H1 (cell line): Measurements from ENCODE around the gene ADAM19. TPM values are rescaled to one million over a fixed set of nuclear protein-coding genes. Genes with fewer than 3 reads are reported as not detected.

Source experiments
- CTCF ChIA-PET: fragments of 300-600 bp; sonication (Branson Sonifier 250); formaldehyde crosslinking; loops from one replicate; lab custom pipeline; 2021; ENCODE audit not compliant: partially characterized antibody; lab: Charles Lee
- POLR2A ChIA-PET: fragments of 300-600 bp; sonication (Branson Sonifier 250); formaldehyde crosslinking; loops from one replicate; lab custom pipeline; 2021; ENCODE audit warnings: inconsistent platforms; ENCODE audit not compliant: partially characterized antibody; lab: Charles Lee
- DNase-seq, 2 experiments: peaks; one replicate each; pipeline versions ENCODE4 v3.0.0 to v3.0.0-alpha.2; 2010 to 2022; ENCODE audit warnings: low spot score in 2 of 2, low read depth in 1 of 2, mixed read lengths in 1 of 2
- FAIRE-seq: peaks from 2 replicates; lab custom pipeline; 2011; peaks lifted over from hg19 to GRCh38; lab: Jason Lieb, UNC
- H2AFZ ChIP-seq: 2 replicates; pipeline ENCODE4 v1.8.1; 2012; ENCODE audit warnings: low read length, inconsistent platforms
- H2AK5ac ChIP-seq: 2 replicates; pipeline ENCODE4 v1.6.1; 2013; ENCODE audit warnings: low read depth, low read length
- H2BK120ac ChIP-seq: replicated peaks from 2 replicates; pipeline ENCODE3; 2013; ENCODE audit warnings: low read depth, low read length, inconsistent platforms
- H2BK12ac ChIP-seq: 2 replicates; pipeline ENCODE4 v1.6.1; 2013; ENCODE audit warnings: low read depth, low read length
- H2BK15ac ChIP-seq: 2 replicates; pipeline ENCODE4 v1.6.1; 2013; ENCODE audit warnings: low read length
- H2BK20ac ChIP-seq: 2 replicates; pipeline ENCODE4 v1.6.1; 2013; ENCODE audit warnings: low read length
- H2BK5ac ChIP-seq: 2 replicates; pipeline ENCODE4 v1.6.1; 2013; ENCODE audit warnings: low read depth, low read length
- H3K14ac ChIP-seq: 2 replicates; pipeline ENCODE4 v1.6.1; 2013; ENCODE audit warnings: inconsistent platforms; ENCODE audit not compliant: insufficient read length
- H3K18ac ChIP-seq: 2 replicates; pipeline ENCODE4 v1.6.1; 2013; ENCODE audit warnings: low read length; ENCODE audit errors: extremely low read depth
- H3K23ac ChIP-seq: 2 replicates; pipeline ENCODE4 v1.6.1; 2013; ENCODE audit warnings: inconsistent platforms; ENCODE audit not compliant: insufficient read length
- H3K23me2 ChIP-seq: 2 replicates; pipeline ENCODE4 v1.6.1; 2013; ENCODE audit warnings: low read depth, low read length
- H3K27ac ChIP-seq: 2 replicates; pipeline ENCODE4 v1.6.1; 2011; ENCODE audit warnings: low read depth, low read length, inconsistent platforms
- H3K27me3 ChIP-seq, 4 experiments: replicated peaks in 1 of 4; 1 replicate in 1 of 4; 2 replicates in 3 of 4; pipeline versions ENCODE4 v1.6.1 to v1.8.1; 2011 to 2013; ENCODE audit warnings: low read length in 3 of 4, mild to moderate bottlenecking in 3 of 4, inconsistent platforms in 2 of 4, mixed read lengths in 2 of 4, moderate library complexity in 1 of 4; ENCODE audit not compliant: control insufficient read depth in 3 of 4, insufficient read depth in 3 of 4; ENCODE audit errors: extremely low read depth in 1 of 4
- H3K36me3 ChIP-seq, 4 experiments: 2 replicates each; pipeline versions ENCODE4 v1.6.1 to v1.8.1; 2011 to 2013; ENCODE audit warnings: mild to moderate bottlenecking in 4 of 4, low read length in 3 of 4, moderate library complexity in 2 of 4, control low read depth in 1 of 4, inconsistent platforms in 1 of 4; ENCODE audit not compliant: insufficient read depth in 4 of 4, control insufficient read depth in 2 of 4
- H3K4ac ChIP-seq: replicated peaks from 2 replicates; pipeline ENCODE3; 2013; ENCODE audit warnings: low read length, low read depth, mixed read lengths, inconsistent platforms; ENCODE audit not compliant: insufficient read length
- H3K4me1 ChIP-seq, 4 experiments: replicated peaks in 1 of 4; 1 replicate in 1 of 4; 2 replicates in 3 of 4; pipeline versions ENCODE4 v1.6.1 to v1.8.1; 2011 to 2013; ENCODE audit warnings: low read length in 3 of 4, inconsistent platforms in 2 of 4, mixed read lengths in 1 of 4; ENCODE audit not compliant: insufficient read depth in 4 of 4, control insufficient read depth in 3 of 4
- H3K4me2 ChIP-seq, 2 experiments: 2 replicates each; pipeline versions ENCODE4 v1.6.1 to v1.8.1; 2011 to 2013; ENCODE audit warnings: low read depth in 2 of 2, low read length in 2 of 2, control low read depth in 1 of 2, inconsistent platforms in 1 of 2, mild to moderate bottlenecking in 1 of 2; ENCODE audit not compliant: insufficient read depth in 1 of 2
- H3K4me3 ChIP-seq, 4 experiments: fragments of 200-600, 300-600 bp in 1 of 4; sonication (generic), shearing (Covaris generic), sonication (Bioruptor Twin) in 1 of 4; 2 replicates each; pipeline versions ENCODE4 v1.5.1 to v1.8.1; 2011 to 2016; ENCODE audit warnings: low read length in 4 of 4, low read depth in 3 of 4, control low read depth in 2 of 4, inconsistent platforms in 2 of 4, mild to moderate bottlenecking in 2 of 4, mixed read lengths in 1 of 4, moderate library complexity in 1 of 4; ENCODE audit not compliant: insufficient read depth in 2 of 4; ENCODE audit errors: extremely low read depth in 1 of 4
- H3K56ac ChIP-seq: replicated peaks from 2 replicates; pipeline ENCODE3; 2013; ENCODE audit warnings: low read depth, mild to moderate bottlenecking, mixed read lengths, low read length, inconsistent platforms; ENCODE audit not compliant: insufficient read length
- H3K79me1 ChIP-seq: 2 replicates; pipeline ENCODE4 v1.6.1; 2013; ENCODE audit warnings: low read depth, low read length, control low read depth
- H3K79me2 ChIP-seq, 2 experiments: 2 replicates each; pipeline versions ENCODE4 v1.6.1 to v1.8.1; 2012 to 2013; ENCODE audit warnings: low read length in 2 of 2, mild to moderate bottlenecking in 2 of 2, inconsistent platforms in 1 of 2; ENCODE audit not compliant: insufficient read depth in 2 of 2, control insufficient read depth in 1 of 2
- H3K9ac ChIP-seq, 4 experiments: replicated peaks in 1 of 4; 1 replicate in 1 of 4; 2 replicates in 3 of 4; pipeline versions ENCODE4 v1.6.1 to v1.8.1; 2011 to 2013; ENCODE audit warnings: low read depth in 3 of 4, low read length in 3 of 4, control low read depth in 2 of 4, mild to moderate bottlenecking in 2 of 4, moderate library complexity in 2 of 4, inconsistent platforms in 1 of 4; ENCODE audit errors: extremely low read depth in 1 of 4
- H3K9me3 ChIP-seq, 2 experiments: 2 replicates each; pipeline versions ENCODE4 v1.6.1 to v1.8.1; 2012 to 2013; ENCODE audit warnings: mild to moderate bottlenecking in 2 of 2, moderate library complexity in 2 of 2, control low read depth in 1 of 2, inconsistent platforms in 1 of 2, low read depth in 1 of 2, low read length in 1 of 2, mixed read lengths in 1 of 2; ENCODE audit not compliant: insufficient read depth in 2 of 2
- H4K20me1 ChIP-seq, 2 experiments: replicated peaks in 1 of 2; 2 replicates each; pipeline versions ENCODE3 to v1.8.1; 2011 to 2013; ENCODE audit warnings: inconsistent platforms in 2 of 2, low read length in 2 of 2, mild to moderate bottlenecking in 1 of 2; ENCODE audit not compliant: insufficient read depth in 2 of 2, control insufficient read depth in 1 of 2
- H4K5ac ChIP-seq: 2 replicates; pipeline ENCODE4 v1.6.1; 2013; ENCODE audit warnings: low read length, low read depth, mixed read lengths, inconsistent platforms; ENCODE audit not compliant: insufficient read length
- H4K8ac ChIP-seq: 2 replicates; pipeline ENCODE4 v1.8.0; 2013; ENCODE audit warnings: mild to moderate bottlenecking, moderate library complexity, low read length, inconsistent platforms; ENCODE audit not compliant: insufficient read depth; ENCODE audit errors: extremely low read depth
- H4K91ac ChIP-seq: replicated peaks from 2 replicates; pipeline ENCODE3; 2013; ENCODE audit warnings: low read length, mixed read lengths, inconsistent platforms; ENCODE audit not compliant: insufficient read length
- CHD1 ChIP-seq: IDR thresholded peaks from 2 replicates; pipeline ENCODE4 v1.6.1; 2012; ENCODE audit warnings: low read depth, low read length, improper control_type of control experiment
- CHD2 ChIP-seq: IDR thresholded peaks from 2 replicates; pipeline ENCODE4 v1.6.1; 2012; ENCODE audit warnings: low read length, improper control_type of control experiment
- CREB1 ChIP-seq: IDR thresholded peaks from 2 replicates; pipeline ENCODE4 v1.6.1; 2012; ENCODE audit warnings: inconsistent platforms
- EGR1 ChIP-seq: IDR thresholded peaks from 2 replicates; pipeline ENCODE4 v1.6.1; 2011; ENCODE audit warnings: low read depth, low read length, borderline replicate concordance
- EP300 ChIP-seq, 2 experiments: IDR thresholded peaks; 1 replicate in 1 of 2; 2 replicates in 1 of 2; pipeline ENCODE4 v1.6.1; 2011 to 2012; ENCODE audit warnings: low read depth in 2 of 2, low read length in 2 of 2, mild to moderate bottlenecking in 2 of 2, borderline replicate concordance in 1 of 2, inconsistent platforms in 1 of 2, moderate library complexity in 1 of 2
- GABPA ChIP-seq: IDR thresholded peaks from 2 replicates; pipeline ENCODE4 v1.6.1; 2011; ENCODE audit warnings: mild to moderate bottlenecking, low read length, moderate library complexity, borderline replicate concordance; ENCODE audit not compliant: insufficient read depth
- HDAC6 ChIP-seq: IDR thresholded peaks from one replicate; pipeline ENCODE4 v1.7.1; 2012; ENCODE audit warnings: low read depth, mild to moderate bottlenecking, inconsistent platforms, low read length, moderate library complexity
- KDM4A ChIP-seq: IDR thresholded peaks from one replicate; pipeline ENCODE4 v1.7.1; 2012; ENCODE audit warnings: low read depth, mild to moderate bottlenecking, moderate library complexity, low read length, inconsistent platforms; ENCODE audit not compliant: severe bottlenecking
- NRF1 ChIP-seq: IDR thresholded peaks from 2 replicates; pipeline ENCODE4 v1.6.1; 2011; ENCODE audit warnings: mild to moderate bottlenecking, low read depth, low read length, improper control_type of control experiment
- RXRA ChIP-seq: IDR thresholded peaks from 2 replicates; pipeline ENCODE4 v1.6.1; 2011; ENCODE audit warnings: low read depth, mild to moderate bottlenecking, low read length, moderate library complexity; ENCODE audit not compliant: insufficient read depth
- TAF7 ChIP-seq: optimal IDR thresholded peaks from 2 replicates; pipeline ENCODE3; 2011; ENCODE audit warnings: low read depth, mild to moderate bottlenecking, inconsistent platforms, low read length, moderate library complexity, borderline replicate concordance
- WGBS, 2 experiments: shearing (Covaris generic) in 1 of 2; methylation state at CpG; one replicate each; pipeline versions ENCODE4 v1.1.6 to v1.1.7; 2013 to 2015; ENCODE audit warnings: low lambda C conversion rate in 2 of 2, mixed read lengths in 2 of 2, inconsistent platforms in 1 of 2, low coverage in 1 of 2, missing lambda C conversion rate in 1 of 2; ENCODE audit not compliant: insufficient replicate concordance in 2 of 2, insufficient coverage in 1 of 2, insufficient read length in 1 of 2; ENCODE audit errors: extremely low coverage in 1 of 2, missing lambda C conversion rate in 1 of 2; 5-methylcytosine and 5-hydroxymethylcytosine counted together
- polyA plus RNA-seq, 7 experiments: library from polyadenylated mRNA; depleted of rRNA in 3 of 7; stranded (reverse) in 5 of 7; unstranded in 2 of 7; fragments of >200 nt in 5 of 7; fragments of 200-250 nt in 2 of 7; gene quantifications; 1 replicate in 5 of 7; 2 replicates in 1 of 7; 4 replicates in 1 of 7; pipeline versions ENCODE4 v1.2.1 to v1.2.3, GENCODE V29; 2011 to 2013; ENCODE audit warnings: missing spikeins in 2 of 7, mixed read lengths in 2 of 7
- total RNA-seq: library from RNA; stranded (reverse); fragmentation: NEBNext Ultra II Directional; extraction: Animal tissue kit (Norgen Biotek cat#: 25700); gene quantifications from 2 replicates; pipeline ENCODE4 v1.2.1, GENCODE V29; 2021
- TF ChIP-seq, protein P1 (sequence below), 3 experiments: IDR thresholded peaks; 1 replicate in 2 of 3; 2 replicates in 1 of 3; pipeline versions ENCODE4 v1.5.1 to v1.6.1; 2011; ENCODE audit warnings: low read length in 3 of 3, mild to moderate bottlenecking in 3 of 3, inconsistent platforms in 2 of 3, low read depth in 1 of 3, moderate library complexity in 1 of 3; ENCODE audit not compliant: insufficient read depth in 1 of 3; ENCODE audit errors: control extremely low read depth in 1 of 3

ADAM19 gene
- total and polyA plus RNA-seq, 2 of the 8 experiments (the other 6 are each of a cell fraction or from before 2014, with no cell fraction given), result 6.5 to 22.7 TPM

- no peak overlapping the region for H3K4ac ChIP-seq
- no peak overlapping the region for H3K4me3 ChIP-seq
- no peaks in the 10 kb centered on the region for H3K79me2 ChIP-seq
- no peak overlapping the region for H3K23ac ChIP-seq
- no peak overlapping the region for H2BK5ac ChIP-seq
- no peak overlapping the region for H2BK20ac ChIP-seq
- no peak overlapping the region for H3K4me2 ChIP-seq
- H3K9me3 ChIP-seq, result no peaks in the 10 kb centered on the region
- H4K5ac ChIP-seq, result no peak overlapping the region
- no peak overlapping the region for H2AK5ac ChIP-seq
- DNase-seq (peak in 1 of 2 experiments; percentile 14), FAIRE-seq (no peak)
- no peak overlapping the region for H3K27ac ChIP-seq
- no peak overlapping the region for H4K8ac ChIP-seq
- ChIA-PET POLR2A (no interaction called here), CTCF (interaction anchor here (1.1 to 10.0 kb wide), 5 partner anchors 8 to 20 kb away, joined by 3 to 112 read pairs (median 4); no protein-coding TSS in a partner anchor)
- H3K79me1 ChIP-seq, result no peaks in the 10 kb centered on the region
- H4K91ac ChIP-seq, result no peak overlapping the region
- no peak for TF ChIP-seq CHD1
- TF ChIP-seq HDAC6, result no peak
- no peak for TF ChIP-seq EP300 (IDR thresholded peaks at IDR 0.05; ENCODE audit: borderline replicate concordance in 1 of 2, low read depth in 2 of 2, low read length in 2 of 2)
- TF ChIP-seq EGR1, result no peak
- TF ChIP-seq CREB1, result no peak
- TF ChIP-seq, protein P1, sequence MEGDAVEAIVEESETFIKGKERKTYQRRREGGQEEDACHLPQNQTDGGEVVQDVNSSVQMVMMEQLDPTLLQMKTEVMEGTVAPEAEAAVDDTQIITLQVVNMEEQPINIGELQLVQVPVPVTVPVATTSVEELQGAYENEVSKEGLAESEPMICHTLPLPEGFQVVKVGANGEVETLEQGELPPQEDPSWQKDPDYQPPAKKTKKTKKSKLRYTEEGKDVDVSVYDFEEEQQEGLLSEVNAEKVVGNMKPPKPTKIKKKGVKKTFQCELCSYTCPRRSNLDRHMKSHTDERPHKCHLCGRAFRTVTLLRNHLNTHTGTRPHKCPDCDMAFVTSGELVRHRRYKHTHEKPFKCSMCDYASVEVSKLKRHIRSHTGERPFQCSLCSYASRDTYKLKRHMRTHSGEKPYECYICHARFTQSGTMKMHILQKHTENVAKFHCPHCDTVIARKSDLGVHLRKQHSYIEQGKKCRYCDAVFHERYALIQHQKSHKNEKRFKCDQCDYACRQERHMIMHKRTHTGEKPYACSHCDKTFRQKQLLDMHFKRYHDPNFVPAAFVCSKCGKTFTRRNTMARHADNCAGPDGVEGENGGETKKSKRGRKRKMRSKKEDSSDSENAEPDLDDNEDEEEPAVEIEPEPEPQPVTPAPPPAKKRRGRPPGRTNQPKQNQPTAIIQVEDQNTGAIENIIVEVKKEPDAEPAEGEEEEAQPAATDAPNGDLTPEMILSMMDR (IDR thresholded peaks at IDR 0.05; ENCODE audit: control extremely low read depth in 1 of 3, insufficient read depth in 1 of 3, low read depth in 1 of 3, low read length in 3 of 3), result no peak
- TF ChIP-seq KDM4A, result no peak
- no peak for TF ChIP-seq GABPA
- no peak for TF ChIP-seq NRF1
- no peak for TF ChIP-seq CHD2
- no peak for TF ChIP-seq TAF7
- no peak for TF ChIP-seq RXRA
- no peaks in the 10 kb centered on the region for H3K36me3 ChIP-seq
- H3K27me3 ChIP-seq, result peaks cover 9 to 22% (median 18%) of the 10 kb centered on the region in 4 experiments
- H3K9ac ChIP-seq, result no peak overlapping the region
- H3K56ac ChIP-seq, result no peak overlapping the region
- no peak overlapping the region for H2BK15ac ChIP-seq
- H2AFZ ChIP-seq, result no peak overlapping the region
- H4K20me1 ChIP-seq, result no peaks in the 10 kb centered on the region
- no peak overlapping the region for H3K14ac ChIP-seq
- no peak overlapping the region for H2BK12ac ChIP-seq
- H2BK120ac ChIP-seq, result no peak overlapping the region
- peaks cover 8% of the 10 kb centered on the region; the same call in 1 of the 2 replicates for H3K23me2 ChIP-seq
- H3K4me1 ChIP-seq, result peaks cover 0 to 5% (median 4%) of the 10 kb centered on the region in 4 experiments; a peak in 6 of 7 replicates
- no peak overlapping the region for H3K18ac ChIP-seq
- 100% methylated on average over 5 of the region's 5 CpGs; no CpG with 5 or more reads in 1 of the 2 experiments for WGBS, 2 experiments
Observed at GRCh38 chr5:157456301-157456700, 119.3 kb downstream of the ADAM19 start.
